Measurements from ENCODE around the gene ARHGAP24.

ARHGAP24 gene

GRCh38 chr4:86036736-86037135 is 561.8 kb downstream of the ARHGAP24 start:
- no peak for DNase-seq

- DNase-seq, result no peak
These were observed 563.1 kb downstream of the ARHGAP24 start for GRCh38 chr4:86038037-86038436.

- DNase-seq, result peak in 1 of 2 experiments; percentile 4
These were observed 569.0 kb downstream of the ARHGAP24 start for GRCh38 chr4:86043755-86044592.

GRCh38 chr4:86044593-86044985 is 569.6 kb downstream of the ARHGAP24 start:
- DNase-seq, result no peak

- DNase-seq, result no peak
These were observed 573.5 kb downstream of the ARHGAP24 start for GRCh38 chr4:86048426-86048825.

- DNase-seq, result no peak
These were observed 575.5 kb downstream of the ARHGAP24 start for GRCh38 chr4:86050496-86050895.
